Upper lobe of right lung (tissue), 1 donor: ENCODE data around the gene TTLL12. TPM values are rescaled to one million over a fixed set of nuclear protein-coding genes. Genes with fewer than 3 reads are reported as not detected.

Source experiments
- ATAC-seq: fragments of 200-7000 bp; cut with Tn5 transposase; one replicate; pipeline ENCODE4 v1.9.1; 2020; ENCODE audit warnings: mild to moderate bottlenecking, moderate library complexity
- DNase-seq: peaks from one replicate; pipeline ENCODE4 v3.0.0-alpha.2; 2020
- H3K27ac ChIP-seq: fragments of 200-600 bp; one replicate; pipeline ENCODE4 v1.8.0; 2022
- H3K27me3 ChIP-seq: fragments of 200-600 bp; one replicate; pipeline ENCODE4 v1.8.0; 2022; ENCODE audit warnings: mild to moderate bottlenecking
- H3K36me3 ChIP-seq: fragments of 200-600 bp; one replicate; pipeline ENCODE4 v1.8.0; 2022
- H3K4me1 ChIP-seq: fragments of 200-600 bp; one replicate; pipeline ENCODE4 v1.8.0; 2022
- H3K4me3 ChIP-seq: fragments of 200-600 bp; one replicate; pipeline ENCODE4 v1.8.0; 2022; ENCODE audit warnings: mild to moderate bottlenecking
- H3K9me3 ChIP-seq: fragments of 200-600 bp; one replicate; pipeline ENCODE4 v1.8.0; 2022
- CTCF ChIP-seq: fragments of 200-600 bp; IDR thresholded peaks from one replicate; pipeline ENCODE4 v1.8.0; 2022; ENCODE audit warnings: antibody characterized with exemption
- intact Hi-C: fragments of 100-400 bp; cut with DNase I; formaldehyde crosslinking; loops from one replicate; pipeline ENCODE4 v1.11.0; 2022
- total RNA-seq: library from RNA; stranded (reverse); fragmentation: NEBNext Ultra II Directional; extraction: Animal tissue kit (Norgen Biotek cat#: 25700); gene quantifications from one replicate; pipeline ENCODE4 v1.2.1, GENCODE V29; 2021
- donor health status: DM: no; HTN: yes; CAD: no; lungs with severe emphysema.

The TTLL12 gene
- total RNA-seq, 1 donor from 2014 or later: 20.5 TPM

GRCh38 chr22:43201486-43202219 lies 14.7 kb upstream of the TTLL12 start:
- Histone ChIP-seq H3K9me3 (no peaks in the 10 kb centered on the region), H3K4me3 (no peak overlapping the region), H3K4me1 (no peaks in the 10 kb centered on the region), H3K27me3 (peaks cover 4% of the 10 kb centered on the region), H3K27ac (no peak overlapping the region), H3K36me3 (no peaks in the 10 kb centered on the region)
- ATAC-seq (no peak), DNase-seq (no peak)
- intact Hi-C loops: no loop called here
- no peak for TF ChIP-seq CTCF

GRCh38 chr22:43200555-43200954 lies 13.6 kb upstream of the TTLL12 start:
- no peak overlapping the region for H3K27ac ChIP-seq
- H3K4me3 ChIP-seq: no peak overlapping the region
- intact Hi-C loops: no loop called here
- no peaks in the 10 kb centered on the region for H3K4me1 ChIP-seq
- ATAC-seq (no peak), DNase-seq (no peak)
- peaks cover 4% of the 10 kb centered on the region for H3K27me3 ChIP-seq
- H3K36me3 ChIP-seq: no peaks in the 10 kb centered on the region
- H3K9me3 ChIP-seq: no peaks in the 10 kb centered on the region
- no peak for TF ChIP-seq CTCF

DNA sequence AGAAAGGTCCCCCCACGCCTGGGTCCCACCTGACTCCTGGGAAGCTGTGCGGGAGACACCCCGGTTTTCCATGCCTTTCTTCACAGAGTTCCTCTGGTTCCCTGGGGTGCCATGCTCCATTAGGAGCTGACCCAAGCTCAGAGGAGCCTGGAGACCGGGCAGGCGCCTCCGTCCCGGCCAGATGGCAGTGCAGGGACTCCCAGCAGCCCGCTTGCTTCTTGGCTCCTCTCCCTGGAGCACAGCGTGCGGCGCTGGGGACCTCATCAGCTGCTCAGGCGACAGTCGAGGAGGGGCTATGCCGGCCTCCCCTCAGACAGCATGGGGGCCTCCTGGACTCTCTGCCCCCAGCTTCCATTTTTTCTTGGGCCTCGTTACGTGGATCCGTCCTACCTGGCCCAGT lies 13.1 kb upstream of the TTLL12 start:
- no peak overlapping the region for H3K4me3 ChIP-seq
- intact Hi-C loops: no loop called here
- no peaks in the 10 kb centered on the region for H3K4me1 ChIP-seq
- ATAC-seq: no peak
- no peak for DNase-seq
- H3K9me3 ChIP-seq: no peaks in the 10 kb centered on the region
- no peak overlapping the region for H3K27ac ChIP-seq
- TF ChIP-seq CTCF: no peak
- H3K27me3 ChIP-seq: peaks cover 4% of the 10 kb centered on the region
- H3K36me3 ChIP-seq: no peaks in the 10 kb centered on the region

DNA sequence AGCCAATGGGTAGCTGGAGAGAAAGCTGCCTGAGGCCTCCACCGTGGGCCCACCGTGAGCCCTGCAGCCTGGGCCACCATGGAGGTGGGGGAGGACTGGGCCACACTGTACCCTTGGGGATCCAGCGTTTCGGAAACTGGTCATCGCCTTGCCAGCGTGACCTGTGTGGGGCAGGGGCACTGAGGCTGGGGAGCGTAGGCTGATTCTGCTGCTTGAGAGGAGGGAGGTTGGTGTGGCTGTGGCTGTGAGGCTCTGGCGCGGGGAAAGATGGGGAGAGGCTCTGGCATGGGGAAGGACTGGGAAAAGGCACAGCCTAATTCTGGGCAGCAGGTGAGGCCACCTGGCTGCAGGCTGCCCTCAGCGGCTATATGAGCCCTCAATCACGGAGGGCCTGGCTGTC lies 12.6 kb upstream of the TTLL12 start:
- ATAC-seq (no peak), DNase-seq (no peak)
- H3K27ac ChIP-seq: no peak overlapping the region
- H3K36me3 ChIP-seq: no peaks in the 10 kb centered on the region
- TF ChIP-seq CTCF: no peak
- intact Hi-C loops: no loop called here
- H3K27me3 ChIP-seq: peaks cover 4% of the 10 kb centered on the region
- no peaks in the 10 kb centered on the region for H3K9me3 ChIP-seq
- H3K4me3 ChIP-seq: no peak overlapping the region
- H3K4me1 ChIP-seq: no peaks in the 10 kb centered on the region

DNA sequence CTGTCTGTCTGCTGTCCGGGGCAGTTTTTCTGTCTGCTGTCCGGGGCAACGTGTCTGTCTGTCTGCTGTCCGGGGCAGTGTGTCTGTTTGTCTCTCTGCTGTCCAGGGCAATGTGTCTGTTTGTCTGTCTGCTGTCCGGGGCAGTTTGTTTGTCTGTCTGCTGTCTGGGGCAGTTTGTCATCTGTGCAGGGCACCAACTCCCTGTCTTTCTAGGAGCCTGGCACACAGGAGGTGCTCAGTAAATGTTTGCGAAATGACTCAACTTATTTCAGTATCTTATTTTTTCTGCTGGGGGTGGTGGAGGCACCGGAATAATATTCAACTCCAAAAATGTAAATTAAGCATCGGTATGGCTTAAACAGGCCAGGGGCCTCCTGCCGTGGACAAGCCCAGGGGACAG lies 12.0 kb upstream of the TTLL12 start:
- H3K27ac ChIP-seq: no peak overlapping the region
- no peaks in the 10 kb centered on the region for H3K36me3 ChIP-seq
- peaks cover 4% of the 10 kb centered on the region for H3K27me3 ChIP-seq
- no peaks in the 10 kb centered on the region for H3K9me3 ChIP-seq
- no peak overlapping the region for H3K4me3 ChIP-seq
- DNase-seq (no peak), ATAC-seq (no peak)
- TF ChIP-seq CTCF: no peak
- intact Hi-C loops: no loop called here
- H3K4me1 ChIP-seq: no peaks in the 10 kb centered on the region

DNA sequence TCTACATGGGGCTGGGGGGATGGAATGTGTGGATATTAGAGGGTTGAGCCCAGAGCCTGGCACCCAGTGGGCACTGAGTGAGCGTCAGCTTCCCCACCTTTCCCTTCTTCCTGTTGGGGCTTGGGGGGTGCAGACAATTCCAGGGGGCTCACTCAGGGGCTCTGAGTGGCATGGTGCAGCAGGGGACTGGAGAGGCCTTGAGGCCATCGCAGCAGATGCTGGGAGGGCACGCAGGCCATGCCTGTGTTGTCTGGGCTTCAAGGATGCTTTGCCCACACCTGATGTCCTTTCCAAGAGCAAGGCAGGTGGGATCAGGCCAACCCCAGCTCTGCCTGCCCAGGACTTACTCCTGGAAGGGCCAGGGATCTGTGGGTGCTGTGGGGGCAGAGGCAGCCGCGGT lies 11.2 kb upstream of the TTLL12 start:
- H3K27ac ChIP-seq: no peak overlapping the region
- TF ChIP-seq CTCF: no peak
- DNase-seq (no peak), ATAC-seq (no peak)
- H3K4me3 ChIP-seq: no peak overlapping the region
- intact Hi-C loops: no loop called here
- peaks cover 4% of the 10 kb centered on the region for H3K27me3 ChIP-seq
- H3K9me3 ChIP-seq: no peaks in the 10 kb centered on the region
- H3K36me3 ChIP-seq: no peaks in the 10 kb centered on the region
- no peaks in the 10 kb centered on the region for H3K4me1 ChIP-seq
